ENCODE results near the gene GNAQ.

- no peak for TF ChIP-seq POLR2A (IDR thresholded peaks at IDR 0.05; ENCODE audit: low read depth)
- TF ChIP-seq, protein P1, sequence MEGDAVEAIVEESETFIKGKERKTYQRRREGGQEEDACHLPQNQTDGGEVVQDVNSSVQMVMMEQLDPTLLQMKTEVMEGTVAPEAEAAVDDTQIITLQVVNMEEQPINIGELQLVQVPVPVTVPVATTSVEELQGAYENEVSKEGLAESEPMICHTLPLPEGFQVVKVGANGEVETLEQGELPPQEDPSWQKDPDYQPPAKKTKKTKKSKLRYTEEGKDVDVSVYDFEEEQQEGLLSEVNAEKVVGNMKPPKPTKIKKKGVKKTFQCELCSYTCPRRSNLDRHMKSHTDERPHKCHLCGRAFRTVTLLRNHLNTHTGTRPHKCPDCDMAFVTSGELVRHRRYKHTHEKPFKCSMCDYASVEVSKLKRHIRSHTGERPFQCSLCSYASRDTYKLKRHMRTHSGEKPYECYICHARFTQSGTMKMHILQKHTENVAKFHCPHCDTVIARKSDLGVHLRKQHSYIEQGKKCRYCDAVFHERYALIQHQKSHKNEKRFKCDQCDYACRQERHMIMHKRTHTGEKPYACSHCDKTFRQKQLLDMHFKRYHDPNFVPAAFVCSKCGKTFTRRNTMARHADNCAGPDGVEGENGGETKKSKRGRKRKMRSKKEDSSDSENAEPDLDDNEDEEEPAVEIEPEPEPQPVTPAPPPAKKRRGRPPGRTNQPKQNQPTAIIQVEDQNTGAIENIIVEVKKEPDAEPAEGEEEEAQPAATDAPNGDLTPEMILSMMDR (IDR thresholded peaks at IDR 0.05) = no peak
- TF ChIP-seq POLR2AphosphoS5 (IDR thresholded peaks at IDR 0.05) = no peak
- no peak for TF ChIP-seq EP300 (IDR thresholded peaks at IDR 0.05)
Observed at GRCh38 chr9:78005231-78006002, 26.2 kb downstream of the GNAQ start.
